Prostate gland (tissue), 2 donors: ENCODE results near the gene GAD1. TPM values are rescaled to one million over a fixed set of nuclear protein-coding genes. Genes with fewer than 3 reads are reported as not detected.

ENCODE experiments used
- DNase-seq: peaks from one replicate; pipeline ENCODE4 v3.0.0-alpha.2; 2019; ENCODE audit warnings: low spot score
- H3K27ac ChIP-seq, 2 donors: fragments of 200-600 bp; sonication (generic); 2 replicates each; pipeline ENCODE4 v1.5.1; 2017 to 2019
- H3K27me3 ChIP-seq: fragments of 200-600 bp; sonication (generic); replicated peaks from 2 replicates; pipeline ENCODE4 v1.5.1; 2019; ENCODE audit not compliant: insufficient read depth
- H3K36me3 ChIP-seq, 2 donors: fragments of 200-600 bp; sonication (generic); 1 replicate in 1 of 2; 2 replicates in 1 of 2; pipeline versions ENCODE4 v1.5.1 to v1.8.1; 2017 to 2019
- H3K4me1 ChIP-seq: fragments of 200-600 bp; sonication (generic); replicated peaks from 2 replicates; pipeline ENCODE4 v1.5.1; 2019
- H3K4me3 ChIP-seq, 2 donors: fragments of 200-600 bp; sonication (generic); 2 replicates each; pipeline ENCODE4 v1.5.1; 2017 to 2019
- H3K9me3 ChIP-seq: fragments of 200-600 bp; sonication (generic); 2 replicates; pipeline ENCODE4 v1.5.1; 2017
- POLR2A ChIP-seq: fragments of 450-650 bp; IDR thresholded peaks from one replicate; pipeline ENCODE4 v1.6.1; 2016; ENCODE audit warnings: antibody characterized with exemption, mild to moderate bottlenecking
- POLR2AphosphoS5 ChIP-seq: sonication (generic); formaldehyde crosslinking; IDR thresholded peaks from one replicate; pipeline ENCODE4 v1.6.1; 2017; ENCODE audit warnings: antibody characterized with exemption
- WGBS: methylation state at CpG from one replicate; pipeline ENCODE4 v1.1.5; 2018; 5-methylcytosine and 5-hydroxymethylcytosine counted together
- intact Hi-C: fragments of 100-400 bp; cut with DNase I; formaldehyde crosslinking; loops from one replicate; pipeline ENCODE4 v1.14.2; 2022
- total RNA-seq, 2 donors: library from RNA; depleted of rRNA; stranded (reverse); fragments of >200 nt; gene quantifications; one replicate each; pipeline ENCODE4 v1.1.0, GENCODE V29; 2016
- TF ChIP-seq, protein P1 (sequence below), 4 experiments: fragments of 200-600 bp in 2 of 4; fragments of 450-650 bp in 2 of 4; sonication (generic) in 2 of 4; IDR thresholded peaks; 1 replicate in 3 of 4; 2 replicates in 1 of 4; pipeline ENCODE4 v1.5.1; 2016 to 2019; ENCODE audit warnings: antibody characterized with exemption in 4 of 4, mild to moderate bottlenecking in 2 of 4, moderate library complexity in 2 of 4

The GAD1 gene
- total RNA-seq, 2 donors from 2014 or later: 2.9 to 16.7 TPM

DNA sequence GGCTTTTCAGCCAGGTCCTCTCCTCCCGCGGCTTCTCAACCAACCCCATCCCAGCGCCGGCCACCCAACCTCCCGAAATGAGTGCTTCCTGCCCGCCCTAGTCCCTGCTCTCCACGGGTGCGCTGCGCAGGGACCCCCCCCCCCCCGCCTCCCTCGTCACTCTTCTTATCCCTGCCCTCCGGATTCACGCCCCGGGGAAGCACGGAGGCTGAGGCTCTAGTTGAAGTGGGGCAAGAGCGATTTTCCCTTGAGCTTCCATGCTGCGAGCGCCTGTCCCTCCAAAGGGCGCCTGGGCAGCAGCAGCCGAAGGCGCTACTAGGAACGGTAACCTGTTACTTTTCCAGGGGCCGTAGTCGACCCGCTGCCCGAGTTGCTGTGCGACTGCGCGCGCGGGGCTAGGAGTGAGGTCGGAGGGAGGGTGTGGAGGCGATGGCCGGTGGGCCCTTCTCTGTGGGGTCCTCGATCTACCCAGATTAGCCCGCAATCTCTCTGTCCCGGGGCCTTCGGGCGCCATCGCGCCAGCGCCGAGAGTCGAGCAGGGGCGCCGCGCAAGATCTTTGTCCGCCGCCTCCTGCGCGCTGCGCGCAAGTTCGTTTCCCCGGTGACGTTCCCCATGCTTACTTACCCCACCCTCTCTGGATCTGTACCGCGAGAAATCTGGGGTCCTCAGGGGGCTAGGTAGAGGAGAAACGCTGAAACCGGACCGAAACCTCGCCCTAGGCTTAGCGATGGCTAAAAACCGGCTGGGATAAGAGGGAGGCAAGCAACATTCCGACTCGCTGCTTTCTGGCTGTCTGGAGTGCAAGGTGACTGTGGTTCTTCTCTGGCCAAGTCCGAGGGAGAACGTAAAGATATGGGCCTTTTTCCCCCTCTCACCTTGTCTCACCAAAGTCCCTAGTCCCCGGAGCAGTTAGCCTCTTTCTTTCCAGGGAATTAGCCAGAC lies 677 bp downstream of the GAD1 start:
- Histone ChIP-seq H3K27me3 (peaks cover 50% of the 10 kb centered on the region), H3K4me1 (peaks cover 28% of the 10 kb centered on the region), H3K27ac (no peak overlapping the region), H3K36me3 (no peaks in the 10 kb centered on the region), H3K9me3 (no peaks in the 10 kb centered on the region), H3K4me3 (peak overlapping the region; percentile 28 to 36)
- intact Hi-C loops: loop anchor here (10.0 kb wide), 1 partner anchor 323 kb away; no protein-coding TSS in a partner anchor
- 1% methylated on average over 56 of the region's 69 CpGs for WGBS
- TF ChIP-seq POLR2A (no peak), POLR2AphosphoS5 (no peak)
- TF ChIP-seq, protein P1, sequence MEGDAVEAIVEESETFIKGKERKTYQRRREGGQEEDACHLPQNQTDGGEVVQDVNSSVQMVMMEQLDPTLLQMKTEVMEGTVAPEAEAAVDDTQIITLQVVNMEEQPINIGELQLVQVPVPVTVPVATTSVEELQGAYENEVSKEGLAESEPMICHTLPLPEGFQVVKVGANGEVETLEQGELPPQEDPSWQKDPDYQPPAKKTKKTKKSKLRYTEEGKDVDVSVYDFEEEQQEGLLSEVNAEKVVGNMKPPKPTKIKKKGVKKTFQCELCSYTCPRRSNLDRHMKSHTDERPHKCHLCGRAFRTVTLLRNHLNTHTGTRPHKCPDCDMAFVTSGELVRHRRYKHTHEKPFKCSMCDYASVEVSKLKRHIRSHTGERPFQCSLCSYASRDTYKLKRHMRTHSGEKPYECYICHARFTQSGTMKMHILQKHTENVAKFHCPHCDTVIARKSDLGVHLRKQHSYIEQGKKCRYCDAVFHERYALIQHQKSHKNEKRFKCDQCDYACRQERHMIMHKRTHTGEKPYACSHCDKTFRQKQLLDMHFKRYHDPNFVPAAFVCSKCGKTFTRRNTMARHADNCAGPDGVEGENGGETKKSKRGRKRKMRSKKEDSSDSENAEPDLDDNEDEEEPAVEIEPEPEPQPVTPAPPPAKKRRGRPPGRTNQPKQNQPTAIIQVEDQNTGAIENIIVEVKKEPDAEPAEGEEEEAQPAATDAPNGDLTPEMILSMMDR (IDR thresholded peaks at IDR 0.05): no peak
- no peak for DNase-seq

DNA sequence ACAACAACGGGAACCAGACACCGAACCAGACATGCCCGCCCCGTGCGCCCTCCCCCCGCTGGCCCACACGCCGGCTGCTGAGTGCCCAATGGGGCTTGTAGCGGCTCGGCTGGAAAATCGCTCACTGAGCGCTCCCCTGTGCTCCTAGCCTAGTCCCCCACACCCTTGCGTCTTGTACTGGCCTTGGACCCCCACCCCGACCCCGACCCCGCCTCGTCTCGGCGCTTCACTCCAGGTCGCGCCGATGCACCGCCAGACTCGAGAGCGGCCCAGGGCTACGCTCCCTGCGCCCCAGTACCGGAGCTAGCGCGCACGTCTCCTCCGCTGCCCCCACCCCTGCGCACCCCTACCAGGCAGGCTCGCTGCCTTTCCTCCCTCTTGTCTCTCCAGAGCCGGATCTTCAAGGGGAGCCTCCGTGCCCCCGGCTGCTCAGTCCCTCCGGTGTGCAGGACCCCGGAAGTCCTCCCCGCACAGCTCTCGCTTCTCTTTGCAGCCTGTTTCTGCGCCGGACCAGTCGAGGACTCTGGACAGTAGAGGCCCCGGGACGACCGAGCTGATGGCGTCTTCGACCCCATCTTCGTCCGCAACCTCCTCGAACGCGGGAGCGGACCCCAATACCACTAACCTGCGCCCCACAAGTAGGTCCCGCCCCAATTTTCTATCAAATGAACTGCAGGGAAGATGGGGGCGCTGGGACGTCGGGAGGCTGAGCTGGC lies 1.5 kb downstream of the GAD1 start:
- Histone ChIP-seq H3K27ac (no peak overlapping the region), H3K36me3 (no peaks in the 10 kb centered on the region), H3K27me3 (peaks cover 54% of the 10 kb centered on the region), H3K4me3 (peak overlapping the region; percentile 28 to 36), H3K9me3 (no peaks in the 10 kb centered on the region), H3K4me1 (peaks cover 28% of the 10 kb centered on the region)
- intact Hi-C loops: loop anchor here (10.0 kb wide), 1 partner anchor 323 kb away; no protein-coding TSS in a partner anchor
- WGBS: 5% methylated on average over 57 of the region's 60 CpGs
- no peak for DNase-seq
- TF ChIP-seq, protein P1 (IDR thresholded peaks at IDR 0.05): no peak
- TF ChIP-seq POLR2AphosphoS5: no peak
- no peak for TF ChIP-seq POLR2A

DNA sequence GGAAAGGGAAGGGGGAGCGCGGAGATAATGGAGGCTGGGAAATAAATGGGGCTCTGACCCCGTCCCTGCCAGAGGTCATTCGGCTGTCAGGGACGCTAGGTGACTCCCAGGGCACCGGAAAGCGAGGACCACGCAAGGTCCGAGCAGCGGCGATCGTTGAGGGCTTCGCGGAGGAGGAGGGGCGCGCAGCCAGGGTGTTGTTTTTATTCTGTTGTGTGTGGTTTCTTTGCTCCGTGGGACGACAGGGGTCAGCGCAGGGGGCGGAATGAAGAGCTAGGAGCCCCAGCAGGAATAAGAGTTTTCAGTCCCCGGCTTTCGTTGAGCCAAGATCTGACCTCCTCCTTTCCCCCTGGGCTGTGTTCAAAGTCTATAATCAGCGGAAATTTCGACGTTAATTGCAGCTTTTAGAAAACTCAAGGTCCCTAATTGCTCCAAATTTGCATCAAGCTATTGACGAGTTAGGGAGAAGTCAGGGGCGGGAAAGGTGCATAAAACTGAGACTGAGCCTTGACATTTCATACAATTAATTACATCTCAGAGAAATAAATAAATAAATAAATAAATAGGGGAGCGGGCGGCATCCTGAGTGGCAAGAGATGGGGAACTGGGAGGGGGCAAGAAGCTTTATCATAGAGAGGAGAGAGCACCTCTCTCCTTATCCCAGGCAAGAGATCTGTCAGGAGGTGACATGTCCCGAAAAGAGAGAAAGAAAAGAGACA lies 2.2 kb downstream of the GAD1 start:
- H3K4me1 ChIP-seq: peaks cover 28% of the 10 kb centered on the region
- intact Hi-C loops: loop anchor here (10.0 kb wide), 1 partner anchor 324 kb away; no protein-coding TSS in a partner anchor
- H3K4me3 ChIP-seq: no peak overlapping the region
- WGBS: 13% methylated on average over 30 of the region's 30 CpGs
- TF ChIP-seq POLR2AphosphoS5 (no peak), POLR2A (no peak)
- TF ChIP-seq, protein P1 (IDR thresholded peaks at IDR 0.05): no peak
- peaks cover 54% of the 10 kb centered on the region for H3K27me3 ChIP-seq
- no peak overlapping the region for H3K27ac ChIP-seq
- H3K9me3 ChIP-seq: no peaks in the 10 kb centered on the region
- no peaks in the 10 kb centered on the region for H3K36me3 ChIP-seq
- DNase-seq: no peak

DNA sequence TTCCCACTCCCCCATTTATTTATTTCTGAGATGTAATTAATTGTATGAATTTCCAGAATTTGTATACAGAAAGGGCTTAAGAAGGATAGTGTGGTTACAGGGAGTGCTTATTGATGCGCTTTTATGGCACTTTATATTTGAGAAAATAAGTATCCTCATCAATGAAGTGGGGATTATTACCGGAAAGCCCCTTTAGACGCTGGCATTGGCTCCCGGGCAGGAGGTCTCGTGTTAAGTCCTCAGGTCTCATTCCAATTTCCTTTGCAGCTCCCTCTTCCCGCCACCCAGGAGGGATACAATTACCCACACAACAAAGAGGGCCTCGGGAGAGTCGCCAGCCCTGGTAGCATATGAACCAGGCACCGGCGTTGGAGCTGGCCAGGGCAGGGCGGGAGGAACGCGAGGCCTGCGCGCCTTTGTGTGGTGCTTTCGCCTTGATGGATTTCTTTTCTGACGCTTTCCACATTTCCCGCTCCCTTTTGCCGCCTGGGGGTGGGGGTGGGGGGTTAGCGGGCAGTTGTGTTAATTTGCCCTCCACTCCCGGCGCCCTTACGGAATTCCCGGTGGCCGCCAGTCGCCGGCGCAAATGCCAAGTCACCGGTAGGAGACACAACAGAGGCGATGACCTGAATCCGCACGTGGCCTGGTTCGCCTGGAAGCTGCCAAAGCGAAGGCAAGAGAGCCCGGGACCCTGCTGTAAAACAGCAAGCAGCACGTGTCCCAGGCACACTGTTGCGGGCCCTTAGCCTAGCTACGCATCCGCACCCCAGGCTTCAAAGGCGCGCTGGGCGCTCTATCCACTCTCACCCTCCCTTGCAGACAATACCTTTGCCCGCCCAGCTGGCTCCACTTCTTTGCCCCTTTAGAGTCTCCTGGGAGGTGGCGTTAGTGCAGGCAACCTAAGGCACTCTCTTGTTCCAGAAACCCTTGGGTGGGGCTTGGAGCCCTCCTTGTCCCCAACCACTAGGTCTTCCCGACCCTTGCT lies 3.3 kb downstream of the GAD1 start:
- TF ChIP-seq POLR2AphosphoS5 (no peak), POLR2A (no peak)
- TF ChIP-seq, protein P1 (IDR thresholded peaks at IDR 0.05): no peak
- H3K27me3 ChIP-seq: peaks cover 46% of the 10 kb centered on the region
- no peaks in the 10 kb centered on the region for H3K36me3 ChIP-seq
- H3K4me3 ChIP-seq: no peak overlapping the region
- H3K9me3 ChIP-seq: no peaks in the 10 kb centered on the region
- WGBS: 32% methylated on average over 45 of the region's 45 CpGs
- no peak overlapping the region for H3K27ac ChIP-seq
- intact Hi-C loops: loop anchor here (10.0 kb wide), 1 partner anchor 325 kb away; no protein-coding TSS in a partner anchor
- peaks cover 28% of the 10 kb centered on the region for H3K4me1 ChIP-seq
- DNase-seq: no peak
